Keratinocyte (primary cell): ENCODE measurements around the gene RNF212.

Source experiments
- EZH2 ChIP-seq: IDR thresholded peaks from one replicate; pipeline ENCODE4 v1.6.1; 2012; ENCODE audit warnings: inconsistent platforms, mild to moderate bottlenecking, low read length, moderate library complexity
- TF ChIP-seq, protein P1 (sequence below), 3 experiments: IDR thresholded peaks in 1 of 3; conservative IDR thresholded peaks in 1 of 3; optimal IDR thresholded peaks in 1 of 3; 2 replicates in 2 of 3; 3 replicates in 1 of 3; pipeline versions ENCODE3 to v1.5.1; 2011; ENCODE audit warnings: low read length in 3 of 3, mild to moderate bottlenecking in 3 of 3, moderate library complexity in 2 of 3, control low read depth in 1 of 3, inconsistent platforms in 1 of 3; ENCODE audit not compliant: insufficient read depth in 2 of 3; ENCODE audit errors: extremely low read depth in 1 of 3

GRCh38 chr4:1038948-1039492 is 74.3 kb downstream of the RNF212 start:
- TF ChIP-seq, protein P1, sequence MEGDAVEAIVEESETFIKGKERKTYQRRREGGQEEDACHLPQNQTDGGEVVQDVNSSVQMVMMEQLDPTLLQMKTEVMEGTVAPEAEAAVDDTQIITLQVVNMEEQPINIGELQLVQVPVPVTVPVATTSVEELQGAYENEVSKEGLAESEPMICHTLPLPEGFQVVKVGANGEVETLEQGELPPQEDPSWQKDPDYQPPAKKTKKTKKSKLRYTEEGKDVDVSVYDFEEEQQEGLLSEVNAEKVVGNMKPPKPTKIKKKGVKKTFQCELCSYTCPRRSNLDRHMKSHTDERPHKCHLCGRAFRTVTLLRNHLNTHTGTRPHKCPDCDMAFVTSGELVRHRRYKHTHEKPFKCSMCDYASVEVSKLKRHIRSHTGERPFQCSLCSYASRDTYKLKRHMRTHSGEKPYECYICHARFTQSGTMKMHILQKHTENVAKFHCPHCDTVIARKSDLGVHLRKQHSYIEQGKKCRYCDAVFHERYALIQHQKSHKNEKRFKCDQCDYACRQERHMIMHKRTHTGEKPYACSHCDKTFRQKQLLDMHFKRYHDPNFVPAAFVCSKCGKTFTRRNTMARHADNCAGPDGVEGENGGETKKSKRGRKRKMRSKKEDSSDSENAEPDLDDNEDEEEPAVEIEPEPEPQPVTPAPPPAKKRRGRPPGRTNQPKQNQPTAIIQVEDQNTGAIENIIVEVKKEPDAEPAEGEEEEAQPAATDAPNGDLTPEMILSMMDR (optimal IDR thresholded peaks at IDR 0.05 in 1 of 3, IDR thresholded peaks at IDR 0.05 in 1 of 3, conservative IDR thresholded peaks at IDR 0.05 in 1 of 3; ENCODE audit: extremely low read depth in 1 of 3, insufficient read depth in 2 of 3, low read length in 3 of 3): no peak
- TF ChIP-seq EZH2: no peak
